ENCODE measurements around the gene TTC13. TPM values are rescaled to one million over a fixed set of nuclear protein-coding genes. Genes with fewer than 3 reads are reported as not detected.

The TTC13 gene
- total RNA-seq, 4 donors from 2014 or later: 17.3 to 106 (median 42.6) TPM

DNA sequence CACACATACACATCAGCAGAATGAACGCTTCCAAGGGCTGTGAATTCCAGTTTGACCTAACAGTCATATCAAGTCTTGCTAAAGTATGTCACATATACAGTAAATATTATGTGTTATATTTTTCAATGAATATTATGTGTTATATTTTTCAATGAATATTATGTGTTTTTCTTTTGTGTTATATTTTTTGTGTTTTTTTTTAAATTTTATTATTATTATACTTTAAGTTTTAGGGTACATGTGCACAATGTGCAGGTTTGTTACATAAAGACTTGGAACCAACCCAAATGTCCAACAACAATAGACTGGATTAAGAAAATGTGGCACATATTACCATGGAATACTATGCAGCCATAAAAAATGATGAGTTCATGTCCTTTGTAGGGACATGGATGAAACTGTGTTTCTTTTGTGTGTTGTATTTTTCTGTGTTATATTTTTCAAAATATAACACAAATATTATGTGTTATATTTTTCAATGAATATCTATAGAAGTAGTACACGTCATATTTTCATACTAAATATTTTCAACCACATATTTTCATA, 35.5 kb downstream of the TTC13 start:
- Histone ChIP-seq H3K4me3 (no peak overlapping the region), H3K9me3 (no peaks in the 10 kb centered on the region), H3K27me3 (no peaks in the 10 kb centered on the region), H3K27ac (no peak overlapping the region), H3K4me1 (no peaks in the 10 kb centered on the region), H3K36me3 (peaks cover 0 to 8% (median 0%) of the 10 kb centered on the region in 3 donors)
- DNase-seq: no peak
- TF ChIP-seq CTCF (IDR thresholded peaks at IDR 0.05) (no peak), POLR2A (IDR thresholded peaks at IDR 0.05) (no peak)

DNA sequence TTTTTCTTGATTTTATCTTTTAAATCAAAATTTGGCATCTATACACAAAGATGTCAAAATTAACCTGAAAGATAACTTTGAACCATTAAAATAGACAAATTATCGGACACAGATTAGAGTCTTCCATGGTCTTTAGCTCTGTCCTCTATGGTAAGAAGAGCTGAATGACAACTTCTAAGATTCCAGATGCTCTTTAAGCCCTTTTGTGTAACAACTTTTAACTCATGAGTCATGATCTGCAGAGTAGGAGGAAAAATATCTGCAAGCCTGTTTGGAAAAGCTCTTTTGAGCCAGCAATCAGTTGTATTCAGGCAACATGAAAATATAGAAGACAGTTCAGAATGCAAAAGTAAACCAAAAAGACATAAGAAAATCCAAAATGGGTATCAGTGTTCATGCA, 37.8 kb downstream of the TTC13 start:
- TF ChIP-seq POLR2A (IDR thresholded peaks at IDR 0.05) (no peak), CTCF (IDR thresholded peaks at IDR 0.05) (no peak)
- Histone ChIP-seq H3K9me3 (no peaks in the 10 kb centered on the region), H3K4me1 (no peaks in the 10 kb centered on the region), H3K27ac (no peak overlapping the region), H3K4me3 (no peak overlapping the region), H3K27me3 (no peaks in the 10 kb centered on the region), H3K36me3 (peaks cover 0 to 9% (median 0%) of the 10 kb centered on the region in 3 donors)
- no peak for DNase-seq

- Histone ChIP-seq H3K27me3 (no peaks in the 10 kb centered on the region), H3K4me3 (no peak overlapping the region), H3K9me3 (no peaks in the 10 kb centered on the region), H3K4me1 (no peaks in the 10 kb centered on the region), H3K36me3 (peaks cover 0 to 2% (median 0%) of the 10 kb centered on the region in 3 donors), H3K27ac (no peak overlapping the region)
- TF ChIP-seq CTCF (IDR thresholded peaks at IDR 0.05) (no peak), POLR2A (IDR thresholded peaks at IDR 0.05) (no peak)
- no peak for DNase-seq
Measured at GRCh38 chr1:230939806-230940489, 38.7 kb downstream of the TTC13 start.

GRCh38 chr1:230938924-230939368, 39.7 kb downstream of the TTC13 start:
- Histone ChIP-seq H3K9me3 (no peaks in the 10 kb centered on the region), H3K27me3 (no peaks in the 10 kb centered on the region), H3K4me1 (no peaks in the 10 kb centered on the region), H3K36me3 (peaks cover 0 to 2% (median 0%) of the 10 kb centered on the region in 3 donors), H3K27ac (no peak overlapping the region), H3K4me3 (no peak overlapping the region)
- TF ChIP-seq POLR2A (IDR thresholded peaks at IDR 0.05): no peak
- no peak for TF ChIP-seq CTCF (IDR thresholded peaks at IDR 0.05)
- DNase-seq: no peak

GRCh38 chr1:230937371-230937770, 41.3 kb downstream of the TTC13 start:
- H3K4me1 ChIP-seq: no peaks in the 10 kb centered on the region
- TF ChIP-seq POLR2A (IDR thresholded peaks at IDR 0.05) (no peak), CTCF (IDR thresholded peaks at IDR 0.05) (no peak)
- H3K27ac ChIP-seq: no peak overlapping the region
- no peaks in the 10 kb centered on the region for H3K9me3 ChIP-seq
- H3K27me3 ChIP-seq: no peaks in the 10 kb centered on the region
- H3K4me3 ChIP-seq: no peak overlapping the region
- peaks cover 0 to 11% (median 0%) of the 10 kb centered on the region in 3 donors for H3K36me3 ChIP-seq
- DNase-seq: no peak

Measured in Peyer's patch (tissue), 4 donors.